HL-60 (cell line): ENCODE results near the gene JAK1.
A peak's percentile ranks its signal among the peaks of the same experiment; 100 is the strongest.

Source experiments
- DNase-seq, 2 experiments: peaks; one replicate each; pipeline ENCODE4 v3.0.0-alpha.2; 2010 to 2020; ENCODE audit warnings: low read depth in 1 of 2, low spot score in 1 of 2
- H3K27ac ChIP-seq: fragments of 250-450 bp; sonication (Bioruptor Pico); replicated peaks from 2 replicates; pipeline ENCODE4 v1.5.1; 2020; ENCODE audit warnings: mild to moderate bottlenecking, moderate library complexity
- H3K27me3 ChIP-seq: fragments of 250-450 bp; sonication (Bioruptor Pico); 2 replicates; pipeline ENCODE4 v1.5.1; 2021; ENCODE audit warnings: mild to moderate bottlenecking, moderate library complexity; ENCODE audit not compliant: insufficient read depth, poor library complexity, severe bottlenecking
- H3K4me3 ChIP-seq: replicated peaks from 2 replicates; pipeline ENCODE4 v1.5.1; 2011; ENCODE audit warnings: mild to moderate bottlenecking, control low read depth, low read length; ENCODE audit not compliant: insufficient read depth
- CTCF ChIP-seq: IDR thresholded peaks from one replicate; pipeline ENCODE4 v1.5.1; 2011; ENCODE audit warnings: low read length, control low read depth, inconsistent platforms; ENCODE audit not compliant: insufficient read depth
- GABPA ChIP-seq: IDR thresholded peaks from 2 replicates; pipeline ENCODE4 v1.6.1; 2012; ENCODE audit warnings: low read depth
- POLR2AphosphoS5 ChIP-seq: IDR thresholded peaks from 2 replicates; pipeline ENCODE4 v1.6.1; 2012; ENCODE audit warnings: low read depth
- SPI1 ChIP-seq: IDR thresholded peaks from 2 replicates; pipeline ENCODE4 v1.6.1; 2012; ENCODE audit warnings: low read depth, mild to moderate bottlenecking, borderline replicate concordance
- TF ChIP-seq, protein P1 (sequence below): IDR thresholded peaks from 2 replicates; pipeline ENCODE4 v1.6.1; 2012; ENCODE audit warnings: low read depth; ENCODE audit not compliant: insufficient replicate concordance

Gene JAK1

DNA sequence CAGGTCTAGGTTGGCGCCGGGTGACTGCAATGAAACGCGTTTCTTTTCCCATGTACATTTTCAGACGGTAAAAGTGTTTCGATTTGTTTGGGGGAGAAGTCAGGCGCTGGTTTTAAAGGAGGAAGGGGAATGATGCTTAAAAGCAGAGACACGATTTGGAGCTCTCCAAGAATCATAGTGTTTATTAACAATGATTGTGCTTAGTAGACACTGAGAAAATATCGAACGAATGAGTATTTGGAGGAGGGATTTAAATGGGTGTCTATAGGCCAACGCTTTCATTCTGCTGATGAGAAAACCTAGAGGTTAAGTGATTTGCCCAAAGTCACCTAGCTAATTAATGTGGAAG is 36.9 kb upstream of the JAK1 start:
- Histone ChIP-seq H3K27me3 (no peaks in the 10 kb centered on the region), H3K27ac (no peak overlapping the region)
- no peak for TF ChIP-seq GABPA
- TF ChIP-seq, protein P1, sequence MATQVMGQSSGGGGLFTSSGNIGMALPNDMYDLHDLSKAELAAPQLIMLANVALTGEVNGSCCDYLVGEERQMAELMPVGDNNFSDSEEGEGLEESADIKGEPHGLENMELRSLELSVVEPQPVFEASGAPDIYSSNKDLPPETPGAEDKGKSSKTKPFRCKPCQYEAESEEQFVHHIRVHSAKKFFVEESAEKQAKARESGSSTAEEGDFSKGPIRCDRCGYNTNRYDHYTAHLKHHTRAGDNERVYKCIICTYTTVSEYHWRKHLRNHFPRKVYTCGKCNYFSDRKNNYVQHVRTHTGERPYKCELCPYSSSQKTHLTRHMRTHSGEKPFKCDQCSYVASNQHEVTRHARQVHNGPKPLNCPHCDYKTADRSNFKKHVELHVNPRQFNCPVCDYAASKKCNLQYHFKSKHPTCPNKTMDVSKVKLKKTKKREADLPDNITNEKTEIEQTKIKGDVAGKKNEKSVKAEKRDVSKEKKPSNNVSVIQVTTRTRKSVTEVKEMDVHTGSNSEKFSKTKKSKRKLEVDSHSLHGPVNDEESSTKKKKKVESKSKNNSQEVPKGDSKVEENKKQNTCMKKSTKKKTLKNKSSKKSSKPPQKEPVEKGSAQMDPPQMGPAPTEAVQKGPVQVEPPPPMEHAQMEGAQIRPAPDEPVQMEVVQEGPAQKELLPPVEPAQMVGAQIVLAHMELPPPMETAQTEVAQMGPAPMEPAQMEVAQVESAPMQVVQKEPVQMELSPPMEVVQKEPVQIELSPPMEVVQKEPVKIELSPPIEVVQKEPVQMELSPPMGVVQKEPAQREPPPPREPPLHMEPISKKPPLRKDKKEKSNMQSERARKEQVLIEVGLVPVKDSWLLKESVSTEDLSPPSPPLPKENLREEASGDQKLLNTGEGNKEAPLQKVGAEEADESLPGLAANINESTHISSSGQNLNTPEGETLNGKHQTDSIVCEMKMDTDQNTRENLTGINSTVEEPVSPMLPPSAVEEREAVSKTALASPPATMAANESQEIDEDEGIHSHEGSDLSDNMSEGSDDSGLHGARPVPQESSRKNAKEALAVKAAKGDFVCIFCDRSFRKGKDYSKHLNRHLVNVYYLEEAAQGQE, result no peak
- TF ChIP-seq POLR2AphosphoS5, result no peak
- TF ChIP-seq CTCF, result no peak
- TF ChIP-seq SPI1, result no peak

GRCh38 chr1:65002508-65003315 is 36.4 kb upstream of the JAK1 start:
- TF ChIP-seq POLR2AphosphoS5 (no peak; the same call in 1 of the 2 replicates), GABPA (no peak), CTCF (no peak), SPI1 (no peak)
- TF ChIP-seq, protein P1, result no peak
- Histone ChIP-seq H3K27me3 (no peaks in the 10 kb centered on the region), H3K4me3 (peak overlapping the region; percentile 56), H3K27ac (no peak overlapping the region; the same call in 1 of the 2 replicates)
- peak in 1 of 2 experiments; percentile 50 for DNase-seq

More for the DNA sequence above, 36.9 kb upstream of the JAK1 start:
- H3K4me3 ChIP-seq, result no peak overlapping the region
- DNase-seq, result no peak

- DNase-seq, result no peak
- TF ChIP-seq GABPA (no peak), CTCF (no peak), SPI1 (no peak), POLR2AphosphoS5 (no peak)
- TF ChIP-seq, protein P1, result no peak
- Histone ChIP-seq H3K27me3 (no peaks in the 10 kb centered on the region), H3K27ac (no peak overlapping the region), H3K4me3 (peak overlapping the region; percentile 56)
Observed at GRCh38 chr1:65002156-65002507, 35.8 kb upstream of the JAK1 start.
